Sigmoid colon (tissue), 4 donors: ENCODE data around the gene SSBP4.
"Not testable (repeated sequence)": the region's sequence is repeated elsewhere in the genome, so short reads cannot be mapped to it uniquely, and the experiment has no call there.

ENCODE experiments used
- EP300 ChIP-seq, 4 donors: sonication (generic); formaldehyde crosslinking; IDR thresholded peaks; one replicate each; pipeline ENCODE4 v1.6.1; 2017; ENCODE audit warnings: antibody characterized with exemption in 4 of 4
- POLR2A ChIP-seq, 2 donors: fragments of 450-650 bp; IDR thresholded peaks; one replicate each; pipeline ENCODE4 v1.6.1; 2016; ENCODE audit warnings: antibody characterized with exemption in 2 of 2, mild to moderate bottlenecking in 2 of 2, moderate library complexity in 2 of 2
- POLR2AphosphoS5 ChIP-seq, 4 donors: sonication (generic); formaldehyde crosslinking; IDR thresholded peaks; one replicate each; pipeline ENCODE4 v1.6.1; 2017; ENCODE audit warnings: antibody characterized with exemption in 4 of 4
- TF ChIP-seq, protein P1 (sequence below), 4 experiments: fragments of 450-650 bp in 3 of 4; fragments of 200-600 bp in 1 of 4; IDR thresholded peaks; one replicate each; pipeline ENCODE4 v1.5.1; 2016 to 2019; ENCODE audit warnings: antibody characterized with exemption in 4 of 4, mild to moderate bottlenecking in 3 of 4, moderate library complexity in 2 of 4

DNA sequence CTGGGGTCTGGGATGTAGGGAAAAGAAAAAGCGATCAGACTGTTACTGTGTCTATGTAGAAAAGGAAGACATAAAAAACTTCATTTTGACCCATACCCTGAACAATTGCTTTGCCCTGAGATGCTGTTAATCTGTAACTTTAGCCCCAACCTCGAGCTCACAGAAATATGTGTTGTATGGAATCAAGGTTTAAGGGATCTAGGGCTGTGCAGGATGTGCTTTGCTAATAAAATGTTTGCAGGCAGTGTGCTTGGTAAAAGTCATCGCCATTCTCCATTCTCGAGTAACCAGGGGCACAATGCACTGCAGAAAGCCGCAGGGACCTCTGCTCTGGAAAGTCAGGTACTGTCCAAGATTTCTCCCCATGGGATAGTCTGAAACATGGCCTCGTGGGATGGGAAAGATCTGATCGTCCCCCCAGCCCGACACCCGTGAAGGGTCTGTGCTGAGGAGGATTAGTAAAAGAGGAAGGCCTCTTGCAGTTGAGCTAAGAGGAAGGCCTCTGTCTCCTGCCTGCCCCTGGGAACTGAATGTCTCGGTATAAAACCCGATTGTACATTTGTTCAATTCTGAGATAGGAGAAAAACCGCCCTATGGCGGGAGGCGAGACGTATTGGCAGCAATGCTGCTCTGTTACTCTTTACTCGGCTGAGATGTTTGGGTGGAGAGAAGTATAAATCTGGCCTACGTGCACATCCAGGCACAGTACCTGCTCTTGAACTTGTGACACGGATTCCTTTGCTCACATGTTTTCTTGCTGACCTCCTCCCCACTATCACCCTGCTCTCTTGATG, 16.5 kb upstream of the SSBP4 start:
- TF ChIP-seq, protein P1, sequence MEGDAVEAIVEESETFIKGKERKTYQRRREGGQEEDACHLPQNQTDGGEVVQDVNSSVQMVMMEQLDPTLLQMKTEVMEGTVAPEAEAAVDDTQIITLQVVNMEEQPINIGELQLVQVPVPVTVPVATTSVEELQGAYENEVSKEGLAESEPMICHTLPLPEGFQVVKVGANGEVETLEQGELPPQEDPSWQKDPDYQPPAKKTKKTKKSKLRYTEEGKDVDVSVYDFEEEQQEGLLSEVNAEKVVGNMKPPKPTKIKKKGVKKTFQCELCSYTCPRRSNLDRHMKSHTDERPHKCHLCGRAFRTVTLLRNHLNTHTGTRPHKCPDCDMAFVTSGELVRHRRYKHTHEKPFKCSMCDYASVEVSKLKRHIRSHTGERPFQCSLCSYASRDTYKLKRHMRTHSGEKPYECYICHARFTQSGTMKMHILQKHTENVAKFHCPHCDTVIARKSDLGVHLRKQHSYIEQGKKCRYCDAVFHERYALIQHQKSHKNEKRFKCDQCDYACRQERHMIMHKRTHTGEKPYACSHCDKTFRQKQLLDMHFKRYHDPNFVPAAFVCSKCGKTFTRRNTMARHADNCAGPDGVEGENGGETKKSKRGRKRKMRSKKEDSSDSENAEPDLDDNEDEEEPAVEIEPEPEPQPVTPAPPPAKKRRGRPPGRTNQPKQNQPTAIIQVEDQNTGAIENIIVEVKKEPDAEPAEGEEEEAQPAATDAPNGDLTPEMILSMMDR (IDR thresholded peaks at IDR 0.05): not testable (repeated sequence)
- TF ChIP-seq EP300, POLR2A, POLR2AphosphoS5 (IDR thresholded peaks at IDR 0.05): not testable (repeated sequence)
